Breast epithelium (tissue), 3 donors: ENCODE data around the gene INSYN2A.

ENCODE experiments used
- POLR2A ChIP-seq: fragments of 450-650 bp; IDR thresholded peaks from one replicate; pipeline ENCODE4 v1.6.1; 2016; ENCODE audit warnings: antibody characterized with exemption, mild to moderate bottlenecking, moderate library complexity
- POLR2AphosphoS5 ChIP-seq, 3 donors: sonication (generic); formaldehyde crosslinking; IDR thresholded peaks; one replicate each; pipeline ENCODE4 v1.6.1; 2017; ENCODE audit warnings: antibody characterized with exemption in 3 of 3
- TF ChIP-seq, protein P1 (sequence below), 3 donors: fragments of 450-650 bp; IDR thresholded peaks; one replicate each; pipeline ENCODE4 v1.5.1; 2016 to 2017; ENCODE audit warnings: antibody characterized with exemption in 3 of 3, mild to moderate bottlenecking in 3 of 3, moderate library complexity in 3 of 3

DNA sequence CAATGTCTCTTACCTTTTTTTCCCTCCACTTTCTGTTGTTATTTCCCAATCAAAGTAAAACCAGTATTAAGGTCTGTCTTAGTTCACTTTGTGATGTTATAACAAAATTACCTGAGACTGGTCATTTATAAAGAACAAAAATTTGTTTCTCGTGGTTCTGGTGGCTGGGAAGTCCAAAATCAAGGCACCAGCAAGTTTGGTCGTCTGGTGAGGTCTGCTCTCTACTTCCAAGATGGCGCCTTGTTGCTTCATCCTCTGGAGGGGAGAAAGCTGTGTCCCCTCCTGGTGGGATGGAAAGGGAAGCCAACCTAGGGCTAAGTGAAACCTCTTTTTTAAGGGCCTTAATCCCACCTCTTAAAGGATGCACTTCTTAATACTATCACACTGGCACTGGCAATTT lies 22.3 kb upstream of the INSYN2A start:
- TF ChIP-seq POLR2A, result no peak
- TF ChIP-seq, protein P1, sequence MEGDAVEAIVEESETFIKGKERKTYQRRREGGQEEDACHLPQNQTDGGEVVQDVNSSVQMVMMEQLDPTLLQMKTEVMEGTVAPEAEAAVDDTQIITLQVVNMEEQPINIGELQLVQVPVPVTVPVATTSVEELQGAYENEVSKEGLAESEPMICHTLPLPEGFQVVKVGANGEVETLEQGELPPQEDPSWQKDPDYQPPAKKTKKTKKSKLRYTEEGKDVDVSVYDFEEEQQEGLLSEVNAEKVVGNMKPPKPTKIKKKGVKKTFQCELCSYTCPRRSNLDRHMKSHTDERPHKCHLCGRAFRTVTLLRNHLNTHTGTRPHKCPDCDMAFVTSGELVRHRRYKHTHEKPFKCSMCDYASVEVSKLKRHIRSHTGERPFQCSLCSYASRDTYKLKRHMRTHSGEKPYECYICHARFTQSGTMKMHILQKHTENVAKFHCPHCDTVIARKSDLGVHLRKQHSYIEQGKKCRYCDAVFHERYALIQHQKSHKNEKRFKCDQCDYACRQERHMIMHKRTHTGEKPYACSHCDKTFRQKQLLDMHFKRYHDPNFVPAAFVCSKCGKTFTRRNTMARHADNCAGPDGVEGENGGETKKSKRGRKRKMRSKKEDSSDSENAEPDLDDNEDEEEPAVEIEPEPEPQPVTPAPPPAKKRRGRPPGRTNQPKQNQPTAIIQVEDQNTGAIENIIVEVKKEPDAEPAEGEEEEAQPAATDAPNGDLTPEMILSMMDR (IDR thresholded peaks at IDR 0.05), result no peak
- no peak for TF ChIP-seq POLR2AphosphoS5 (IDR thresholded peaks at IDR 0.05)
